ENCODE measurements around the gene F7.

GRCh38 chr13:113060557-113061270 lies 44.9 kb upstream of the F7 start:
- no peak for TF ChIP-seq ZNF660 (tag by site-specific recombination; IDR thresholded peaks at IDR 0.05)
- no peak for TF ChIP-seq REST (tag by site-specific recombination; IDR thresholded peaks at IDR 0.05)
- no peak for TF ChIP-seq ZNF274 (IDR thresholded peaks at IDR 0.05; ENCODE audit: low read length)
- TF ChIP-seq ZNF274 (tag by site-specific recombination; IDR thresholded peaks at IDR 0.05; ENCODE audit: borderline replicate concordance) = no peak
- no peak for TF ChIP-seq MEIS1 (CRISPR knock-in tag; IDR thresholded peaks at IDR 0.05; ENCODE audit: borderline replicate concordance)
- TF ChIP-seq YY1 (tag by site-specific recombination; IDR thresholded peaks at IDR 0.05) = no peak
- no peak for TF ChIP-seq ZNF133 (tag by site-specific recombination; IDR thresholded peaks at IDR 0.05)
- TF ChIP-seq CTCF (tag by site-specific recombination; IDR thresholded peaks at IDR 0.05) = no peak
- no peak for TF ChIP-seq ZNF513 (tag by site-specific recombination; IDR thresholded peaks at IDR 0.05)
- TF ChIP-seq ZBTB21 (tag by site-specific recombination; IDR thresholded peaks at IDR 0.05) = no peak

Data from HEK293 (cell line).